ENCODE data around the gene GNB1. TPM values are rescaled to one million over a fixed set of nuclear protein-coding genes. Genes with fewer than 3 reads are reported as not detected.
A peak's percentile ranks its signal among the peaks of the same experiment; 100 is the strongest.

GNB1 gene
- total and polyA plus RNA-seq, 9 of the 15 experiments (the other 6 are each of a cell fraction or from before 2014, with no cell fraction given) = 34.3 to 388 (median 114) TPM

- no peak for ATAC-seq
- FAIRE-seq = peak; percentile 54
- 70% methylated on average over 15 of the region's 21 CpGs for WGBS (ENCODE audit: insufficient coverage, low coverage, missing lambda C conversion rate)
- intact Hi-C loops (cut with micrococcal nuclease) (no loop called here), in situ Hi-C loops (cut with MboI) (no loop called here)
- Histone ChIP-seq H4K20me1 (replicated peaks; ENCODE audit: control insufficient read depth, insufficient read depth, low read length) (peaks cover 14% of the 10 kb centered on the region), H3K27ac (ENCODE audit: extremely low read depth, low read depth, low read length) (peak overlapping the region; percentile 82), H3K9me1 (ENCODE audit: control insufficient read depth, insufficient read depth, low read length) (peaks cover 3% of the 10 kb centered on the region), H3K4me3 (peak overlapping the region; percentile 85), H3K4me1 (replicated peaks in 1 of 2; ENCODE audit: control insufficient read depth in 2 of 2, insufficient read depth in 2 of 2, low read length in 2 of 2) (peaks cover 29 to 70% of the 10 kb centered on the region in 2 experiments), H3K4me2 (ENCODE audit: insufficient read depth, low read length) (peak overlapping the region; percentile 88), H3K79me2 (ENCODE audit: control insufficient read depth, insufficient read depth, low read length) (peaks cover 44% of the 10 kb centered on the region), H3K27me3 (ENCODE audit: control insufficient read depth in 2 of 2, insufficient read depth in 2 of 2, low read length in 2 of 2) (peaks cover 0 to 14% of the 10 kb centered on the region in 2 experiments; a peak in 2 of 5 replicates), H3K9me3 (replicated peaks; ENCODE audit: control insufficient read depth, insufficient read depth, low read depth, low read length) (no peaks in the 10 kb centered on the region), H3K36me3 (ENCODE audit: control insufficient read depth, insufficient read depth, low read length) (peaks cover 12% of the 10 kb centered on the region; the same call in 2 of the 3 replicates), H3K9ac (ENCODE audit: insufficient read depth in 1 of 2, low read depth in 2 of 2, low read length in 2 of 2) (peak overlapping the region; percentile 70 to 96), H2AFZ (ENCODE audit: low read depth, low read length) (peak overlapping the region; percentile 93)
- BruUV-seq (replicated peaks) = no TSS peak
- POLR2A ChIA-PET = interaction anchor here (1.1 to 1.3 kb wide), 2 partner anchors 8 to 15 kb away, joined by 5 to 8 read pairs; no protein-coding TSS in a partner anchor
- CTCF ChIA-PET (ENCODE audit: low intra/inter-chr PET ratio) = no interaction called here
- no peak for DNase-seq (ENCODE audit: extremely low read depth in 1 of 4, low spot score in 3 of 4)
- TF ChIP-seq RNF219 (CRISPR knock-in tag; IDR thresholded peaks at IDR 0.05) (no peak), MGA (IDR thresholded peaks at IDR 0.05) (0 out of 2 replicates have a peak, but pooled peaks have one; percentile 67), ARHGAP35 (IDR thresholded peaks at IDR 0.05; ENCODE audit: partially characterized antibody) (peak; percentile 66), E2F3 (CRISPR knock-in tag; IDR thresholded peaks at IDR 0.05) (0 out of 2 replicates have a peak, but pooled peaks have one; percentile 19), ZNF696 (CRISPR knock-in tag; conservative IDR thresholded peaks at IDR 0.05) (no peak), ZBTB8A (IDR thresholded peaks at IDR 0.05; ENCODE audit: partially characterized antibody) (no peak), CBX3 (IDR thresholded peaks at IDR 0.05; ENCODE audit: borderline replicate concordance in 1 of 2, low read length in 2 of 2) (no peak)
These were observed 1.3 kb upstream of the GNB1 start for GRCh38 chr1:1892079-1892762.
